GM18867 (cell line): ENCODE measurements around the gene MKI67.

Experiments
- ATAC-seq: cut with Tn5 transposase; IDR thresholded peaks from one replicate; pipeline ENCODE4 v1.9.1; 2021; ENCODE audit warnings: mild to moderate bottlenecking, moderate library complexity; ENCODE audit not compliant: unreplicated experiment

Gene MKI67

DNA sequence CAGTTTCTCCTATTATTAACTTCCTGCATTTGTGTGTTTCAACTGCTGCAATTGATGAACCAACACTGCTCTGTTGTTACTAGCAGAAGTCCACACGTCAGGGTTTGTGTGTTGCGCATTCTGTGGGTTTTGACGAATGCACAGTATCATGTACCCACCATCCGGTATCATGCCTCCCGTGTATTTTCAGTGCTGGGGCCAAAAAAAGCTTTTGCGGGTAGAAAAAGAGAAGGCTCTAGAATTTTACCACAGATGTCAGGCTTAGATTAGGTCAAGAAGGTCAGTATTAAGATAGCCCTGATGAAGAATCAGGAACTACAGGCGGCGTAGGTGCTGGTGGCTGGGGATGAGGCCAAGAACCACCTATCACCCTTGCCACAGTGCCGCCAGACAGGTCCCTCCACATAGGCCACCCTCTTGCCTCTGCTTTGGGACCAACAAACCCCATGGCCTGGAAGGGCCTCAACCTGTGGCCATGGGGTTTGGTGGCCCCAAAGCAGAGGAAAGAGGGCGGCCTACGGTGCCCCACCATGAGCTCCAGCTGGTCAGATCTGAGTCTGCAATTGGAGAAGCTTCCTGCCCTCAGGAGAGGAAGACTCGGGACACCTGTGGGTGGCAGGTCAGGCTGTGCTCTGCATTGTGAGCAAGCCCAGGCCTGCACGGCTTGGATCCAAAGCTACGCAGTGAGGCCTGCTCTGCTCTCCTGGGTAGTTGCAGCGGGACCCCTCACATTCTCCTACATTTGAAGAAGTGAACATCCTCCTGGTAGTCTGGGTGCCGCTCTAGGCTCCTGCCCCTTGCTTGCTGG lies 71.9 kb downstream of the MKI67 start:
- no peak for ATAC-seq

- ATAC-seq, result no peak
Observed at GRCh38 chr10:128053356-128053755, 72.9 kb downstream of the MKI67 start.

- ATAC-seq, result no peak
Observed at GRCh38 chr10:128052696-128053095, 73.5 kb downstream of the MKI67 start.

GRCh38 chr10:128051548-128051947 lies 74.7 kb downstream of the MKI67 start:
- ATAC-seq, result no peak

DNA sequence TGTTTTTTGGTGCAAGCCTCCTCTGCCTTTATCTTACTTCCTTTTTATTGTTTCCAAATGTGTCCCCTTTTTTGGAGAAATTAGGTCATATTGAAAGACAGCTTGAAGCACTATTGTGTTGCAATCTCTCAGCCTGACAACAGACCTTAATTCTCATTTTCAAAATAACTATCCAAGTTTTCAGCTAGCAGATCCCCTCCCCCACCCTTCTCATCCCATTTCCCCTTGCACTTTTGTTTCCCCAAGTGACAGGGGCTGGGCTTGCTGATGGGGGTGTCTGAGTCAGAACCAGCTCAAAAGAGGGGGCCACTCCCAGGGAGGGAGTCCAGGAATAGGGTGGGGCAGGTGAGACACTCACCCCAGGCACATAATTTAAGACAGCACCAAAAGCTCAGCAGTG lies 75.3 kb downstream of the MKI67 start:
- no peak for ATAC-seq

DNA sequence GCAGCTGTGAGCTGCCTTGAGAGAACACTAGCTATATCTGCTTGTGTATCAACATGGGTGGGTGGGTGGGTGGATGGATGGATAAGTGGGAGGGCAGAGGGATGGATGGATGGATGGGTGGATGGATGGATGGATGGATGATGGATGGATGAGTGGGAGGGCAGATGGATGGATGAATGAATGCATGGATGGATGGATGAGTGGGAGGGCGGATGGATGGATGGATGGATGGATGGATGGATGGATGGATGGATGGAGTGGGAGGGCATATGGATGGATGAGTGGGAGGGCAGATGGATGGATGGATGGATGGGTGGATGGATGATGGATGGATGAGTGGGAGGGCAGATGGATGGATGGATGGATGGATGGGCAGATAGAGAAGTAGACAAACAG lies 76.1 kb downstream of the MKI67 start:
- no peak for ATAC-seq

DNA sequence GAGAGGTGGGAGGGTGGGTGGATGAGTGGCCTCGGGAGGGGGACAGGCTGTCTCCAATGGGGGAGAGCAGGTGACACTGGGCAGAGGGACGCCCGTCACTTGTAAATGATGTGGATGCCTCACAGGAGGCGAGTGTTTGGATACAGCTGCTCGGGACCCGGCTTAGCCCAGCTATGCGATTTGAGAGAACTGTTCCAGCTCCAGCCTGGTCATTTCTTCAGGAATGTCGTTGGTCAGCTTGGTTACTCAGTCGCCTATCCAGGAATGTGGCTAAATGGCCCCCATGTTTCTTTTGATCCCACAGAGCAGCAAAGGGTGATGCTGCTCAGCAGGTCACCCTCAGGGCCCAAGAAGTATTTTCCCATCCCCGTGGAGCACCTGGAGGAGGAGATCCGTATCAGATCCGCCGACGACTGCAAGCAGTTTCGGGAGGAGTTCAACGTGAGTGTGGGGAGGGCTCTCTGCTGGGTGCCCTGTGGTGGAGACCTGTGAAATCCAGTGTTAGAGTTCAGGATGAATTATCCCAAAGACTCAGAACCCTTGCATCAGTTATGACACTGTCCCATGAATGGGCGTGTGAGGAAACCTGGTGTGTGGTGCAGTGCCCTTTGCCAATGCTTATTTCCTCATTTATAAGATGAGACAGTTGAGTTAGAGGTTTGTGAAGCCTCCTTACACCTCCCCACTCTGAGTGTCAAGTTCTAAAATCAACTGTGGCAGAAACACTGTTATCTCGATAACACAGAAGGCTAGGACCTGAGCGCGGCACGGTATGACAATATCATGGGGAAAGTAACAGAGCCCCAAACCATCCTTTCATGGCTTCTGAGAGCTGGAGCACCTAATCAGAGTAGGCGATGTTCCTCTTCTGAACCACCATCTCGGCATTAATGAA lies 76.8 kb downstream of the MKI67 start:
- no peak for ATAC-seq

DNA sequence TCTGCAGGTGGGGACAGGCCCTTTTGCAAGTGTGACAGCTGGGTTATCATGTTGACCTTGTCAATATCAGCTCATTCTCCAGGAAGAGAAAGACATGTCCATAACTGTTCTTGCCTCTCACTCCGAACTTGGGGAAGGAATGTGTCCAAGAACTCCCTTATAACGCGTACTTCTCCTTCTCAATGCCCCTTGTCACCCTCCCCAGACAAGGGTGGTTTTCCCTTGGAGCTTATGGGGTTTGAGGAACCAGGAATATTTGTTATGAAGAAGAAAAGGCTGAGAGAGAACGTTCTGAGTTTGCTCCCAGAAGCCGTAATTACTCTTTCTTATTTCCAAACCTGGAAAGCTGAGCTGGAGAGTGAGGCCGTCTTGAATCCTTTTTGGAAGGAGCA lies 77.4 kb downstream of the MKI67 start:
- ATAC-seq, result no peak

DNA sequence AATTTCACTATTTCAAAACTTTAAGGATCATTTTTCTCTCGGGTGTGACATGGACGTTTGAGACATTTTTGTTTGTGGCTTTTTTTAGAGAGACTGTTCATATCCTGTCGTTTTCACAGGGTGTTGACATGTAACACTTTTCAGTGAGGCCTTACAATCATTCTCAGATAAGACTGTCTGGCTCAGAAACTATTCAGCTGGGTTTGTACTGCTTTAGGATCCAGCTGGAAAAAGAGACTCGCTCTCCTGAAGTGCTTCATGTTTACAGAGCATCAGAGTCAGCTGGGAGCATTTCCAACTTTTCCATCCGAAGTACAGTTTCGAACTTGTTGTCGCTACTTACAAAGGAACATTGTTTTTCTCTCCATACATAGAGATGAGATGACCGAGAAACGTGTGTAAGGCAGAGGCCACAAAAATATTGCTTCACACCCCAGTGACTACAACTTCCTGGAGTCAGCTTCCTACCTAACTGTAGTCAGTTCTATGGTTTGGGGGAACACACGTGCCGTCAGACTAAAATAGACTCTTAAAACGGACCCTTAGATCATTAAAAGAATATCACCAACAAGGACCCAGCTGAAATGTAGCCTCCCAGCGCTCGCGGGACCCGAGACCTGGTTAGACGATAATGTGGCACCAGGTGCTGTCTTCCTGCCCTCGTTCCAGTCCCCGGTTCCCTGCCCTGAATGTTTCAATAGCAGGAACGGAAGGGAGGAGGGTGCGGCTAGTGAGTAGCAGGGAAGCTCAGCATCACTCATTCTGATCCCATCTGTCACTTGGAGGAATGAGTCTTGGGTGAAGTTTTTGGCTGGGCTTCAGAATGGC lies 78.0 kb downstream of the MKI67 start:
- ATAC-seq, result peak; percentile 31

DNA sequence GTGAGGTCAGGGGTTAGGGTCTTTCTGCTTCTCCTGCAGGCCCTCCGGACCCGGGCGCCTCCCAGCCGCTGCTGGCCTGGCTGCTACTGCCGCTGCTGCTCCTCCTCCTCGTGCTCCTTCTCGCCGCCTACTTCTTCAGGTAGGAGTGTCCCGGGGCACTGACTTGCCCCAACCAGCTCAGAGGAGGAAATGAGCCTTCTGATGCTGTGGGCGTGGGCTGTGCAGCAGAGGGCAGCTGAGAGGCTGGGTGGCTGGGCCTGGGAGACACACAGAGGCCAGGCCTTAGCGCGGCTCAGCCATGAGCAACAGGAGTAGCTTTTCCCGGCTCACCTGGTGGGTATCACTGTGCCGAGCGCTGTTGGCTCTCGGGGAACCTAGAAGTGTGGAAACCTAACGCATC lies 78.9 kb downstream of the MKI67 start:
- peak; percentile 99 for ATAC-seq

DNA sequence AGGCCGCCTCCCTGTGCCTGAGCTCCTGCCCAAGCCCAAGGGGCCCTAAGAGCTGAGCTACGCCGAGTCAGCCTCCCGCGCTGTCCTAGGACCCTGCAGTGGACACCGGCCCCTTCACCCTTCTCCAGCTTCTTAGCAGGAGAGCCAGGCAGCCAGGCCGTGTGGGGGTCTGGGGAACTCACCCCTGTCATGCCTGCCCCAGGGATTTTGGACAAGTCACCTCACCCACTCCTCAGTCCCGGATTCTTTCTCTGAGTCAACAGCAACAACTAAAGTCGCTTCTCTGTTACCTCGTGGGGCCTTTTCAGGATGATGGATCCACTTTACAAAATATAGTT lies 79.3 kb downstream of the MKI67 start:
- peak; percentile 2 for ATAC-seq
